ENCODE data around the gene MECR.

- TF ChIP-seq CTCF (conservative IDR thresholded peaks at IDR 0.05; ENCODE audit: low read depth in 2 of 2): no peak
- no peak for TF ChIP-seq EZH2 (IDR thresholded peaks at IDR 0.05; ENCODE audit: low read depth, unreplicated experiment)
- no peak for TF ChIP-seq STAT1 (IDR thresholded peaks at IDR 0.05; ENCODE audit: unreplicated experiment)
- TF ChIP-seq EZH2phosphoT487 (IDR thresholded peaks at IDR 0.05; ENCODE audit: unreplicated experiment): no peak
Observed at GRCh38 chr1:29208442-29208841, 22.3 kb downstream of the MECR start.
